Testis (tissue), 3 donors: ENCODE data around the gene KCTD16. TPM values are rescaled to one million over a fixed set of nuclear protein-coding genes. Genes with fewer than 3 reads are reported as not detected.

Source experiments
- DNase-seq: peaks from one replicate; pipeline ENCODE4 v3.0.0-alpha.2; 2019
- H3K27ac ChIP-seq, 2 donors: fragments of 200-600 bp; sonication (generic); one replicate each; pipeline ENCODE4 v1.5.1; 2019
- H3K27me3 ChIP-seq: fragments of 200-600 bp; sonication (generic); one replicate; pipeline ENCODE4 v1.5.1; 2019
- H3K36me3 ChIP-seq: fragments of 200-600 bp; sonication (generic); one replicate; pipeline ENCODE4 v1.5.1; 2017; ENCODE audit warnings: low read depth; ENCODE audit errors: missing control alignments
- H3K4me1 ChIP-seq: fragments of 200-600 bp; sonication (generic); one replicate; pipeline ENCODE4 v1.5.1; 2019
- H3K4me3 ChIP-seq, 2 donors: fragments of 200-600 bp; sonication (generic); one replicate each; pipeline ENCODE4 v1.5.1; 2017 to 2019
- H3K9me3 ChIP-seq: fragments of 200-600 bp; sonication (generic); one replicate; pipeline ENCODE4 v1.5.1; 2017
- CTCF ChIP-seq, 3 experiments: fragments of 450-650 bp in 2 of 3; fragments of 200-600 bp in 1 of 3; sonication (generic) in 1 of 3; IDR thresholded peaks; one replicate each; pipeline ENCODE4 v1.5.1; 2016 to 2019; ENCODE audit warnings: antibody characterized with exemption in 3 of 3, mild to moderate bottlenecking in 2 of 3, moderate library complexity in 1 of 3
- POLR2A ChIP-seq: fragments of 450-650 bp; IDR thresholded peaks from one replicate; pipeline ENCODE4 v1.6.1; 2017; ENCODE audit warnings: antibody characterized with exemption, mild to moderate bottlenecking, moderate library complexity
- WGBS, 2 donors: methylation state at CpG; one replicate each; pipeline ENCODE4 v1.1.5; 2018; 5-methylcytosine and 5-hydroxymethylcytosine counted together
- intact Hi-C: fragments of 100-400 bp; cut with DNase I; formaldehyde crosslinking; loops from one replicate; pipeline ENCODE4 v1.15.1; 2023; ENCODE audit warnings: low total_unique reads
- polyA plus RNA-seq: library from polyadenylated mRNA; stranded (reverse); fragments of 350-450 nt; fragmentation: Illumina TruSeq; extraction: RNeasy Lipid Tissue Mini Kit (QIAGEN cat#74804); gene quantifications from one replicate; pipeline ENCODE4 v1.2.3, GENCODE V29; 2014; ENCODE audit warnings: low read depth, low replicate concordance; ENCODE audit not compliant: insufficient read depth
- total RNA-seq, 2 donors: library from RNA; depleted of rRNA; stranded (reverse); fragments of >200 nt; gene quantifications; one replicate each; pipeline ENCODE4 v1.2.3, GENCODE V29; 2016

KCTD16 gene
- total and polyA plus RNA-seq, 3 donors from 2014 or later = 1.4 to 3.2 (median 2.7) TPM

- no peak for DNase-seq
- intact Hi-C loops = no loop called here
- Histone ChIP-seq H3K9me3 (no peaks in the 10 kb centered on the region), H3K27ac (no peak overlapping the region), H3K4me3 (no peak overlapping the region), H3K4me1 (no peaks in the 10 kb centered on the region), H3K36me3 (no peaks in the 10 kb centered on the region), H3K27me3 (no peaks in the 10 kb centered on the region)
- 93 to 95% methylated on average over 4 of the region's 4 CpGs for WGBS, 2 donors
- TF ChIP-seq CTCF (IDR thresholded peaks at IDR 0.05) (no peak), POLR2A (no peak)
Observed at GRCh38 chr5:144133050-144133633, 37.5 kb upstream of the KCTD16 start.

GRCh38 chr5:144134194-144134826 lies 36.4 kb upstream of the KCTD16 start:
- no peak overlapping the region for H3K4me3 ChIP-seq
- H3K36me3 ChIP-seq = no peaks in the 10 kb centered on the region
- intact Hi-C loops = no loop called here
- TF ChIP-seq POLR2A (no peak), CTCF (IDR thresholded peaks at IDR 0.05) (no peak)
- H3K27me3 ChIP-seq = no peaks in the 10 kb centered on the region
- H3K27ac ChIP-seq = no peak overlapping the region
- no peak for DNase-seq
- no peaks in the 10 kb centered on the region for H3K9me3 ChIP-seq
- no peaks in the 10 kb centered on the region for H3K4me1 ChIP-seq
- 83 to 84% methylated on average over 2 of the region's 2 CpGs for WGBS, 2 donors

DNA sequence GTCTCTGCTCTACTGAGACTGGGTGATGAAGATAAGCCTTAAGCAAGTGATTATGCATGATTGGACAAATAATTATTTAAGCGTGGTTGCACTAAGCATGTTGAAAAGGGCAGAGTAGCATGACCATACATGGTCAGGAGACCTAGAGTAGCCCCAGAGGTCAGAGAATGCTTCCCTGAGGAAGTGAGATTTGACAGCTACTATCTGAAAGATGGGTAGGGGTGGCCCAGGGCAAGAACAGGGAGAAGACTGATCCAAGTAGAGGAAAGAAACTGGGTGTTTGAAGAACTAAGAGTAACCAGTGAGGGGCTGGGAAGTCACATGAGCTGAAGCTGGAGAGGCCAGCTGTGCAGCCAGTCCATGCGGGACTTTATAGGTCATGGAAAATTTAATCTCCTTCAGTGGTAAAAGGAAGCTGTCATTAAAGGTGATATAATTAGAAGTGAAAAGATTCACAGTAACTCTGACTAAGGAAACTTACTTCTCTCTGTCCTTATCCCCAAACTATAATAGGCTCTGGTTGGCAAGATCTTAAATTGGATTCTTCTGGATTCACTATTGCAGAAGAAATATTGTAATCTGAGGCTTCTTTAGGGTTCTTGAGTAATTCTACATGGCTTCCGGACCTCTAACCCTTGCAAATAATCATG lies 35.4 kb upstream of the KCTD16 start:
- no peak for DNase-seq
- WGBS, 2 donors = 76 to 88% methylated on average over 3 of the region's 3 CpGs
- TF ChIP-seq POLR2A (no peak), CTCF (IDR thresholded peaks at IDR 0.05) (no peak)
- Histone ChIP-seq H3K36me3 (no peaks in the 10 kb centered on the region), H3K27me3 (no peaks in the 10 kb centered on the region), H3K4me3 (no peak overlapping the region), H3K9me3 (no peaks in the 10 kb centered on the region), H3K27ac (no peak overlapping the region), H3K4me1 (no peaks in the 10 kb centered on the region)
- intact Hi-C loops = no loop called here

DNA sequence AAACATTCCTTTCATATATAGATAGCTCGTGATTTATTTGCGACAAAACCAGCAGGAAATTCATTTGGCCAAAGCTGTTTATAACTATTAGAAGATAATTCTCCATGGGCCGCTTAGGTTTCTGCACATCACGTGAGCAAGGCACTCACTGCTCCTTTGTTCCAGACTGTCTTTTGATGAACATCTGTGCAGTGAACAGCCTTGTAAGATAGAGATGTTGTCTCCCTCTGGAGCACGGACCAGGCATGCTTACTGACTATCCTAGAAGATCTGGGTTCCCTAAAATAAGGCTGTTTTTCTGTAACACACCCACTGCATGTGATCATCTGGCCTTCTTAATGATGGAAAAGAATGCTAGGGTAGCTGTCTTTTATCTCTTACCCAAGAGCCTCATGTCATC lies 31.1 kb upstream of the KCTD16 start:
- no peak for DNase-seq

More for the DNA sequence above, 31.1 kb upstream of the KCTD16 start:
- Histone ChIP-seq H3K4me3 (no peak overlapping the region), H3K4me1 (no peaks in the 10 kb centered on the region), H3K36me3 (no peaks in the 10 kb centered on the region), H3K27ac (no peak overlapping the region), H3K9me3 (no peaks in the 10 kb centered on the region), H3K27me3 (no peaks in the 10 kb centered on the region)
- intact Hi-C loops = no loop called here
- 43 to 58% methylated on average over 5 of the region's 5 CpGs for WGBS, 2 donors
- TF ChIP-seq CTCF (IDR thresholded peaks at IDR 0.05) (no peak), POLR2A (no peak)
